A549 treated with GW870086 at 1 μM for 4 hours (cell line): ENCODE results near the gene POLR2I. TPM values are rescaled to one million over a fixed set of nuclear protein-coding genes. Genes with fewer than 3 reads are reported as not detected.

Experiments
- total RNA-seq: library from RNA; stranded (reverse); fragments of 200-300 nt; extraction: Qiagen RNA extraction; gene quantifications from 5 replicates; pipeline ENCODE4 v1.2.3, GENCODE V29; 2022; ENCODE audit warnings: low read depth

Gene POLR2I
- 232 to 261 TPM (median 252 TPM) in 5 replicates for total RNA-seq

DNA sequence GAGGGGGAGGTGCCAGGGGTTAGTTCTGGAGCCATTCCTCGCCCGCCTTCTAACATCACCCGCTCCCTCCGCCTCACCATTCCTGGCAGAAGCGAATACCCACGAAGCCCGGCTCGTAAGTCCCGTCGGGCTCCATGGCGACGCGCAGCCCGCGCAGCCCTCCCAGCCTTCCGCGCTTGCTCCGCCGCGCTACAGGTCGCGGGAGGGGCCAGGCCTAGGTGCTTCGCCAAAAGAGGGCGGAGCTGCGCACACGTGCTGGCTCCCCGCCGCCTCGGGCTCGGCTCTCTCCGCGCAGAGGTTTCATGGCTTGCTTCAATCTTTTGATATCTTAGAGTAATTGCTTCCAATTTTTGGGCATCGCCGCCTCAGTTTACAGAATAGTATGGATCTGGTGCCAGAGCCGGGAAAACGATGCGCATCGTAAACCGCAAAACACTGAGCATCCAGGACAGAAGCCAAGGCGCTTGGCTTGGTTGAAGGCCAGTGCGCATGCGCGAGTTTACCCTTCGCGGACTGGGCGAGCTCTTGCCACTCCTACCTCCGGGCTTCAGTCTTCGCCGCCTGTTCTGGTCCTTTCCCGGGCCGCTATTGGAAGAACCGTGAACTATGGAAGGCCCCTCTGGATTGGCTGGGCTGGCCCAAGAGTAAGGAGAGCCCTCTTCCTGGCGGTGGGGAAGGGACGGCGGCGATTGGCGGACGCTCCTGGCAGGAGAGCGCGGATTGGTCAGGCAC lies at the start of gene POLR2I:
Gene POLR2I (minus strand): TSS at position 155 of the 732 bp plus-strand sequence. CDS start 19 bp downstream, at position 136.

DNA sequence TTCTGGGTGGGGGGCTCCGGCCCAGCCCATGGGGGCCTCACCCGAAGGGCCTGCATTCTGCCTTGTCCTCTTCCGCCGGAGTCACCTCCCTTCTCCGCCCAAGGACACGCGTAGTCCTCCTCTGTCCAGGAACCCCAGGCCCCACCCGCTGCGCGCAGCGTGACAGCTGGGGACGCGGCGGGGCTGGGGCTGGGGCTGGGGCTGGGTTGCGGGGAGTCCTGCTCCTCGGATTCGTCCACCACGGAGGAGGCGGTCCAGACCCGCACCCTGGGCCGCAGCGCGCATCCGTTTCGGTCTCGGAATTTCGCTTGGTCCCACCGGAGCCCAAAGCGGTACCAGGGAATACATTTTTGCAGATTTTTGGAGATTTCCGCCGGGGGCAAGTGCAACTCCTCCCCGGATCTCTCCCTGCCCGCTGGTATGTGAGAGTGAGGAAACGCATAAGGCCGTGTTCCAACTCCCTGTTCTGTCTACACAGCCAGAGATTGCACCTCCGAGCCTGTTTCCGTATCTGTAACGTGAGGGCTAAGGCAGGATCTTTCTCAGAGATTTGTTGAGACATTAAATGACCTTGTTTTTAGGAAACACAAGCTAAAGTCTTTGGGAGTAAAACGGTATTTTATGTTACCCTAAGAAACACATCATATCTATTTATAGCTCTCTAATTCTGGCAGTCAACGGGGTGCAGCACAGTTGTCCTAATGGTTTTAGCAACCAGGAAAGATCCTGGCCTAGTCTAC lies 37.8 kb upstream of the POLR2I start, which contains the start of gene COX7A1:
Gene COX7A1 (minus strand): TSS at position 96 of the 740 bp plus-strand sequence. CDS start 40 bp downstream, at position 56.

DNA sequence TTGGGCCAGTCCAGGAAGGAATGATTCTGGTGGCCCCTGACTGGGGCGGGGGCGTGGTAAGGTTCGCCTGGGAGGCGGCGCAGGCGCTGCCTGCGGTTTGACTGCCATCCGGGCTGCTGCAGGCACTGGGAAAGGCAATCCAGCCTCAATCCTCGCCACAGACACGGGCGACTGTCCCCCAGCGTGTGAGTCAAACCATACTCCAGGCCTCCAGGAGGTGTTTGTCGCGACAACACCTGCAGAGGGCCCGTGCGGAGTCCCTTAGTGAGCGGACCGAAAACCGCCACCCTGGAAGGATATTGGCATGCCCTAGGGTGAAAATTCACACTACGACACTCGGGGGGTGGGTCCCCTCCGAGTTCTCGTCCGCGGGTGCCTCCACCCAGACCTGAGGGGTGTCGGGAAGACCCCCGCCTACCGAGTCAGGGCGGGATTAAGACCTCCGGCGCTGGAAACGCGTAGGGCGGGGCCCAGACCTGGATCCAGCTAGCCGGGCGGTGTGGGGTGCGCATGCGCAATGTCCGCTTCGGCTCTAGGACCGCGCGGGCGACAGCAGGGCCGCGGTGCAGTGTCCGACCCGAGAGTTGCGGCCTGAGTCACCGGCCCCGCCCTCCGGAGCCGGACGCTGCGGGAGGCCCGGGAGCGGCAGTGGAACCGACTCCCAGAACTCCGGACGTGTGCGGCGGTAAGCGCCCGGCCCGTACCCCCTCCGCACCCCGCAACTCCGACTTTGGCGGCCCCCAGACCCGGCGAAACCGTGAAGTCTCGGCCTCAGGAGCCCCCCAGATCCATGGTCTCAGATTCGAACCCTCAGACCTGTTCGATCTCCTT lies 25.0 kb upstream of the POLR2I start, which contains the start of gene CAPNS1:
Gene CAPNS1 (plus strand): TSS at position 594 of the 831 bp plus-strand sequence. CDS start 946 bp downstream, outside the sequence.

GRCh38 chr19:36115453-36116343 lies 1.0 kb upstream of the POLR2I start, which contains the start of gene TBCB:
TSS of gene TBCB (plus strand) at chr19:36115468. CDS start at chr19:36115561, 93 bp downstream.

GRCh38 chr19:36110487-36111199 lies 4.0 kb downstream of the POLR2I start, which contains the start of gene OVOL3:
TSS of gene OVOL3 (plus strand) at chr19:36111143. CDS start at chr19:36111203, 60 bp downstream.

Other genes with a start within 250 kb of the POLR2I start
- 65.9 to 95.9 TPM (median 93.4 TPM) in 5 replicates for gene APLP1, start 246.3 kb downstream of the POLR2I start, total RNA-seq
- gene NFKBID, start 214.3 kb downstream of the POLR2I start, total RNA-seq, result 4.8 to 7.4 TPM (median 6.3 TPM) in 5 replicates
- gene HCST, start 212.3 kb downstream of the POLR2I start, total RNA-seq, result 0.28 to 0.45 TPM in 2 of 5 replicates, not detected in the others
- not detected in 5 replicates for gene TYROBP, start 206.6 kb downstream of the POLR2I start, total RNA-seq
- 13.5 to 23.2 TPM (median 21.2 TPM) in 5 replicates for gene LRFN3, start 178.5 kb downstream of the POLR2I start, total RNA-seq
- 38.3 to 50.7 TPM (median 48.4 TPM) in 5 replicates for gene SDHAF1, start 119.7 kb downstream of the POLR2I start, total RNA-seq
- 0.14 to 0.53 TPM (median 0.25 TPM) in 5 replicates for gene SYNE4, start 106.1 kb downstream of the POLR2I start, total RNA-seq
- gene ALKBH6, start 100.7 kb downstream of the POLR2I start, total RNA-seq, result 19.6 to 28.5 TPM (median 26.6 TPM) in 5 replicates
- gene CLIP3, start 82.0 kb downstream of the POLR2I start, total RNA-seq, result 0.67 to 0.94 TPM (median 0.72 TPM) in 5 replicates
- 5.3 to 6.8 TPM (median 6.3 TPM) in 5 replicates for gene THAP8, start 60.6 kb downstream of the POLR2I start, total RNA-seq
- gene WDR62, start 60.0 kb downstream of the POLR2I start, total RNA-seq, result 20.3 to 27.6 TPM (median 24.5 TPM) in 5 replicates
- gene OVOL3, start 3.7 kb downstream of the POLR2I start, total RNA-seq, result 0.24 to 0.36 TPM in 2 of 5 replicates, not detected in the others
- 434 to 558 TPM (median 540 TPM) in 5 replicates for gene TBCB, start 593 bp upstream of the POLR2I start, total RNA-seq
- 1,491 to 2,296 TPM (median 2,099 TPM) in 5 replicates for gene CAPNS1, start 25.2 kb upstream of the POLR2I start, total RNA-seq
- gene COX7A1, start 37.6 kb upstream of the POLR2I start, total RNA-seq, result not detected in 5 replicates
- gene ZNF565, start 99.8 kb upstream of the POLR2I start, total RNA-seq, result 3.8 to 4.5 TPM (median 4.3 TPM) in 5 replicates
- 97.8 to 164 TPM (median 120 TPM) in 5 replicates for gene ZNF146, start 100.2 kb upstream of the POLR2I start, total RNA-seq